Left renal cortex interstitium (tissue), 4 donors: ENCODE data around the gene NF2. TPM values are rescaled to one million over a fixed set of nuclear protein-coding genes. Genes with fewer than 3 reads are reported as not detected.

Experiments
- DNase-seq, 4 donors: peaks; one replicate each; pipeline ENCODE4 v3.0.0-alpha.2; 2013; ENCODE audit warnings: low read depth in 4 of 4, low spot score in 2 of 4, missing footprints in 1 of 4
- polyA plus RNA-seq, 4 donors: library from polyadenylated mRNA; unstranded; fragments of 120-200 nt; gene quantifications; one replicate each; pipeline ENCODE4 v1.2.1, GENCODE V29; 2013; ENCODE audit not compliant: insufficient read length in 4 of 4

The NF2 gene
- polyA plus RNA-seq, 4 donors: 25.7 to 30.0 (median 27.2) TPM

- no peak for DNase-seq
Measured at GRCh38 chr22:29717789-29718188, 114.4 kb downstream of the NF2 start.

DNA sequence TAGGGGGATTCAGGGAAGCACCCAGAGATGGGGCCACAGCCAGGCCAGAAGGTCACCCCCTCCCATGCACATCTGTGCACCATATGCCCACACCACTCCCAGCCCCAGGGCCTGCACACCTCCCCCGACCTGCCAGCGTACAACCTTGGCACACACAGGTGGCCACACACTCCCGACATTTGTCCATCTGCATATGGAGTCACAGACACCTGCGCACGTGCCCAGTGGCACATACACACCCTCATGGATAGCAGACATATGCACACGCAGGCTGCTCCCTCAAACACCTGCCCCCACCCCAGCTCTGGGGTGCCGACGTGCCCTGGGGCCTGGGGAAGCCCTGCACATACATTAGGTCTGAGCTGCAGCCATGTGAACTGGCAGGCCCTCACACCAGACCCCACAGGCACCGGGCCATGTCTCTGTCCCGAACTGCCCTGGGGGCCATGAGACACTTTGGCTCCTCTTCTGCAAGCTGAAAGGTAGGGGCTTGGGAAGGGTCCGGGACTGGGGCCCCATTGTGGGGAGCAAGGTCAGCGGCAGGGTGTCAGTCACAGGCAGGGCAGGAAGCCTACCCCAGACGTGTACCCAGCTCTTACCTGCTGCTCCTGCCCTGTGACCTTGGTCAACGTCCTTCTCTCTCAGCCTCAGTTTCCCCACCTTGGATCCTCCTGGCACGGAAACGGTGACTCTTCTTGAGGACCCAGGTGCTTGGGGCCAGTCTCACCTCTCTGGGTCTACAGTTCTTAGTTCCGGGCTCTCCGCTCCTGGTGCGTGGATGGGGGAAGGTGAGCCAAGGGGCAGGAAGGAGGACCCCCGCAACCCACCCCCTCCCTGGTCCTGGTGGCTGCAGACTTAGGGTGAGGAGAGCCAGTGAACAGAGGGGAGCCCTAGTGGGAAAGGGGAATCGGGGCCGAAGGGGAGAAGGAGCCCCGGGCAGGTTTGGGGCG is 115.8 kb downstream of the NF2 start:
- DNase-seq: no peak

DNA sequence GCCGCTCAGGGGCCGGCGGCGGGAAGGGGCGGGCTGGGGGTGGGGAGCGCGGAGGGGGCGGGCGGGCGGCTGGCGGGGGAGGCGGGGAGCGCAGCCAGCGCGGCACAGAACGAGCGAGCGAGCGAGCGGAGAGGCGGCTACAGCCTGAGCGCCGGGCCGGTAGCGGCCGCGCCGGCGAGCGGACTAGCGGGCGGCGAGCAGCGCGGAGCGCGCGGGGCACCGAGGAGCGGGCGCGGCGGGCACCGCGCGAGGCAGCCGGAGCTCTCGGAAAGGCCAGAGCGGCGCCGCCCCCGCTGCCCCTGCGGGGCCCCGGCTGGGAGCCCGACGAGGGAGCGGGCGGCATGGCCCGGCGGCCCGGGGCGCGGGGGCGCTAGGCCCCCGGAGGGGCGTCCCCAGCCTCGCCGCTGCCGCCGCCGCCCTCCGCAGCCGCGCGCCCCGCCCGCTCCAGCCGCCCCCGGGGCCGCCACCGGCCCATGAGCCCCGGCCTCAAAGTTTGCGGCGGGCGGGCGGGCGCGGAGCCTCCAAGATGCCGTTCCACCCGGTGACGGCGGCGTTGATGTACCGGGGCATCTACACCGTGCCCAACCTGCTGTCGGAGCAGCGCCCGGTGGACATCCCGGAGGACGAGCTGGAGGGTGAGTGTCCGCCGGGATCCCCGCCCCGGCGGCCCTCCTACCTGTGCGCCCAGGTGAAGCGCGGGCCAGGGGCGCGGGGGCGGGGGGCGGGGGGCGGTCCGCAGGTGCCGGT is 116.6 kb downstream of the NF2 start, which contains the start of gene CABP7:
Gene CABP7 (plus strand): TSS at position 105 of the 747 bp plus-strand sequence. CDS start 422 bp downstream, at position 527.
- no peak for DNase-seq

- DNase-seq: no peak
Measured at GRCh38 chr22:29720811-29721323, 117.4 kb downstream of the NF2 start.

DNA sequence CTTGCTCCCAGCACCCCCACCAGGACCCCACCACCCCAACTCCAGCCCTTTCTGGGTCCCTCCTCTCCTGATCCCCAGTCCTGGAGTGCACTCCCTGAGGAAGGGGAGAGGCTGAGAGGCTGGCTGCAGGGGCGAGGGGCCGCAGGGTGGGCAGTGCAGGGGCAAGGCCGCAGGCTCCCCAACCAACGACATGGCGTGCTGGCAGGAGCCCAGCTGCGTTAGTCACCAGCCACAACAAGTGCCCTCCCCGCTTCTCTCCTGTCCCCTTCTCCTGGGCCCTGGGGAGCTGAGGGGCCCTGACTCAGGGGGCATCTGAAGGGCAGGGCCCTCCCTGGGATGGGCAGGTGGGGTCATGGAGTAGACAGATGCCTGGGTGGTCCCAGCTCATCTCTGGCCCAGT is 118.7 kb downstream of the NF2 start:
- DNase-seq: no peak

DNA sequence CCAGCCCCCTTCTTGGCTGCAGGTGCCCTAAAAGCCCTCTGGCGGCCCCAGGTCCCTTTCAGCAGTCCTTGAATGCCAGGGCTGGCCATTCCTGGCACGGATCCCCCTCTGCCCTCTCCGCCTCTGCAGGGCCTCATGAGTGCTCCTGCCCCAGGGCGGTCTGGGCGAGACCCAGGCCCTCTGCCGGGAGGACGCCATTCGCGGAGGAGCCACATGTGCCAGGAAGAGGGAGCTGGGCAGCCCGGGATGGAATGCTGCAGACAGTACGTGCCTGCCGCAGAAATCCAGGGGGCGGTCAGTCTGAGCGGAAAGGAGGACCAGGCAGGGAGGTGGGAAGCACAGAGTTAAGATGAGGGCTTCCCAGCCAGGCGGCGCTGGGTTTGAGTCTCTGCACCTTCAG is 119.2 kb downstream of the NF2 start:
- no peak for DNase-seq

GRCh38 chr22:29723766-29724165 is 120.3 kb downstream of the NF2 start:
- DNase-seq: no peak

- no peak for DNase-seq
Measured at GRCh38 chr22:29724843-29725242, 121.4 kb downstream of the NF2 start.

DNA sequence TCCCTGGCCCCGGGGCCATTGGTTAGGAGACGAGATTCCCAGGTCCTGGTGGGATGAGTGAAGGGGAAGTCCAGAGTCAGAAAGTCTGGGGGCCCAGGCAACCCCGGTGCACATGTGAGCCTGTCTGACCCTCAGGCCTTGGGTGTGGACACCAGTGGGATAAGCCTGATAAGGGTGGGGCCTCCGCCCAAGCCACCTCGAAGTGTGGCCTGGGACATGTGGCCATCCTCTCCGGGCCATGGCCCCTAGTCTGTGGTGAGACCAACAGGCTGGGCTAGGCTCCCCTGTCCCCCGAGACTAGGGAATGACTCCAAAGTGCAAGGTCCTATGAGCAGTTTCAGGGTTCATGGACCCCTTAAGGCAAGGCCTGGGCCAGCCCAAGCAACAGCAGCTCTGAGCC is 122.7 kb downstream of the NF2 start:
- DNase-seq: no peak

DNA sequence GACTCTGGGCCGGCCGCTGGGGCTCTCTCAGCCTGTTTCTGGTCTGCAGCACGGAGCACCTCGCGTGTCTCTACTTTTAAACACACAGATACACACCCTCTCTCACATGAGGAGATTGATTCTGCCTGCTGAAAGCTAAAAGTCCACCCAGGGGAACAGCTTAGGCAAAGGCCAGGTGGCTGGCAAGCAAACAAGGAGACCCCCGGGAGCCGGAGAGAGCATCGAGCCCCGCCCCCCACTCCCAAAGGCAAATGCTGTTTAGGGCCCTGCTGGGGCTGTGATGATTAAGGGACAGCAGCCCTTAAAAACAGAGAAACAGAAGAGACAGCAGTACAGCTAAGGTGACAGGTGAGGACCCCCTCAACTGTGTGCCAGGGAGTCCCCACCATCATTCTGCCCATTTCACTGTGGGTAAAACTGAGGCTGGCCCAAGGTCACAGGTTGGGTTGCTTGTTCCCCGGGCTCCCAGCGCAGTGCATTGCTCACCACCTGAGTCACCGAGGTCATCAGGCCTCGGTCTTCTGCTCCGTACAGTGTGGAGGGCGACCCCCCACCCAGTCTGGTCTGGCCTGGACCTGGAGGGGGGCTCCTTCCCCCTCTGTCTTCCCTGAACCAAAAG is 123.2 kb downstream of the NF2 start:
- no peak for DNase-seq

DNA sequence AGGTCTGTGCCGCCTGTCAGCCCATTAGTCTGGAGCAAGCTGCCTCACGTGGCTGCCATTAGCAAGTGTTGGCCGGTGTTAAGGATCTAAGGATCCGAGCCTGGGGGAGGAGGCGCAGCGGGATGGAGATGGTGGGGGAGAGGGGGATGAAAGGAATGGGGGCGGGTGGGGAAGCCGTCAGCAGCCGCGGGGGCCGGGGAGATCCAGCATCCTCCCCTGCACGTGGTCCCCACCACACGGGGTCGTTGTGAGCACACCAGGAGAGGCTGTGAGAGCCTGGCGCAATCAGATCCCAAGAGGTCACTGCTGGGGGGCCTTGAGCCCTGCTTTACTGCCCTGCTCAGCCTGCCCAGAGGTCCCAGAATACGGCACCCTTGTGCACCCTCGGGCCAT is 123.7 kb downstream of the NF2 start:
- peak in 1 of 4 donors; percentile 38 for DNase-seq

DNA sequence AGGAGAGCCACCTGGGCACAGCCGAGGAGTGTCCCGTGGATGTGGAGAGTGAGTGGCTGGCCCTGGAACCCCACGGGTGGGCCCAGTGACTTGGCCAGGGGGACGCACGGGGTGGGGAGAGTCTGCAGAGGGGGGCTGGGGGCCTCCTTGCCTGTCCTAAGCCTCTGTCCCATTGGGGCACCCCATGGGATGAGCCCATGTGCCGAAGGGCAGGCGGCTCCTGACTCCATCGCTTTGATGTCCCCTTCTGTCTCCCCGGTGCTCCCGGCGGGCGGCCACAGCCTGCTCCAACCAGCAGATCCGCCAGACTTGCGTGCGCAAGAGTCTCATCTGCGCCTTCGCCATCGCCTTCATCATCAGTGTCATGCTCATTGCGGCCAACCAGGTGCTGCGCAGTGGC is 125.7 kb downstream of the NF2 start:
- no peak for DNase-seq

DNA sequence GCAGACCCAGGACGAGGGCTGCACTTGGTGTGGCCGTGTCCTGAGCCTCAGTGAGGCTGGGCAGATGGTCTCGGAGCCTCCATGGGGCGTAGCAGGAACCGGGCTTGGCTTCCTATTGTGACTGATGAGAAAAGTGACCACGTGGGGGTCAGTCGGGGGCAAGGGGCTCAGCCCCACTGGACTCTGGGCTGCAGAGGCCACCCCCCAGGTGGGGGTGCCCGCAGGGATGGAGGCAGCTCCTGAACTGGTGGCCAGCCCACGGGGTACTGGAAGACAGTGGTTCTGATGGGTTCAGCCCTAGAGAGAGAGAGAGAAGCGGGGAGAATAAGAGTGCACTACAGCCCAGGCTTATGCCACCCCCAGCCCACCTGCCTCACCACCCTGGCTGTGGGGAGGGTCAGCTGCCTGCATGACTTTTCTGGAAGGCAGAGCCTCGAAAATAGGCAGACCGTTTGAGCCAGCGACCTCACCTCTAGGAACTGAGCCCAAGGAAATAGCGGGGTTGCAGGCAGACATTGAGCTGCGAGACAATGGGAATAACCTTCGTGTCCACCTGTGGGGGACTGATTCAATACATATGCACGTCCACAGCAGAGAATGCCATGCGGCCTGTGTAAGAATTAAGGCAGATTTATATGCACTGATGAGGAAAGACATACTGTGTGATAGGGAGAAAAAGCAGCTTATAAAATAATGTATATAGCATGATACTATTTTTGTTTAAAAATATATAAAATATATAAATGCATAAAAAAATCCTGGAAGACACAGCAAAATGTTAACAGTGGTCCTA is 127.8 kb downstream of the NF2 start:
- no peak for DNase-seq

GRCh38 chr22:29732883-29733282 is 129.4 kb downstream of the NF2 start:
- no peak for DNase-seq

- peak in 2 of 4 donors; percentile 41 to 44 for DNase-seq
Measured at GRCh38 chr22:29733362-29734201, 130.1 kb downstream of the NF2 start.

- no peak for DNase-seq
Measured at GRCh38 chr22:29734406-29734805, 131.0 kb downstream of the NF2 start.

- DNase-seq: no peak
Measured at GRCh38 chr22:29734838-29735237, 131.4 kb downstream of the NF2 start.

- no peak for DNase-seq
Measured at GRCh38 chr22:29735416-29735815, 132.0 kb downstream of the NF2 start.
